ENCODE data around the gene TTC9B. TPM values are rescaled to one million over a fixed set of nuclear protein-coding genes. Genes with fewer than 3 reads are reported as not detected.

The TTC9B gene
- total RNA-seq, 1 donor from 2014 or later = not detected

GRCh38 chr19:40238775-40239174 is 20.6 kb upstream of the TTC9B start:
- no peak overlapping the region for H3K27ac ChIP-seq
- TF ChIP-seq, protein P1, sequence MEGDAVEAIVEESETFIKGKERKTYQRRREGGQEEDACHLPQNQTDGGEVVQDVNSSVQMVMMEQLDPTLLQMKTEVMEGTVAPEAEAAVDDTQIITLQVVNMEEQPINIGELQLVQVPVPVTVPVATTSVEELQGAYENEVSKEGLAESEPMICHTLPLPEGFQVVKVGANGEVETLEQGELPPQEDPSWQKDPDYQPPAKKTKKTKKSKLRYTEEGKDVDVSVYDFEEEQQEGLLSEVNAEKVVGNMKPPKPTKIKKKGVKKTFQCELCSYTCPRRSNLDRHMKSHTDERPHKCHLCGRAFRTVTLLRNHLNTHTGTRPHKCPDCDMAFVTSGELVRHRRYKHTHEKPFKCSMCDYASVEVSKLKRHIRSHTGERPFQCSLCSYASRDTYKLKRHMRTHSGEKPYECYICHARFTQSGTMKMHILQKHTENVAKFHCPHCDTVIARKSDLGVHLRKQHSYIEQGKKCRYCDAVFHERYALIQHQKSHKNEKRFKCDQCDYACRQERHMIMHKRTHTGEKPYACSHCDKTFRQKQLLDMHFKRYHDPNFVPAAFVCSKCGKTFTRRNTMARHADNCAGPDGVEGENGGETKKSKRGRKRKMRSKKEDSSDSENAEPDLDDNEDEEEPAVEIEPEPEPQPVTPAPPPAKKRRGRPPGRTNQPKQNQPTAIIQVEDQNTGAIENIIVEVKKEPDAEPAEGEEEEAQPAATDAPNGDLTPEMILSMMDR (IDR thresholded peaks at IDR 0.05) = no peak
- peaks cover 13% of the 10 kb centered on the region for H3K4me1 ChIP-seq
- no peak overlapping the region for H3K4me3 ChIP-seq
- ATAC-seq (no peak), DNase-seq (no peak)
- H3K9me3 ChIP-seq = no peaks in the 10 kb centered on the region
- intact Hi-C loops (cut with DNase I) = no loop called here
- H3K36me3 ChIP-seq = peaks cover 69% of the 10 kb centered on the region
- no peaks in the 10 kb centered on the region for H3K27me3 ChIP-seq

DNA sequence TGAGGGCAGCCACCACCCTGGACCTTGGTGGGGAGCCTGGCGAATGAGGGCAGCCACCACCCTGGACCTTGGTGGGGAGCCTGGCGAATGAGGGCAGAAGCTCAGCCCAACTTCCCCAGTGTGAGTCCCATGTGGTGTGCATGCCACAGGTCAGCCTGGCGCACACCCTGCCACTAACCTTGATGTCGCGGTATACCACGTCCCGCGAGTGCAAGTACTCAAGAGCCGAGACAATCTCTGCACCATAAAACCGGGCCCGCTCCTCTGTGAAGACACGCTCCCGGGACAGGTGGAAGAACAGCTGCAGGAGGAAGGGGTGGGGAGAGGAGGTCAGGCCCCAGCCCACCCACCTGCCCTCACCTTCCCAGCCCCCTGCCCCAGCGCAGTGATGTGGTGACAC is 19.6 kb upstream of the TTC9B start:
- ATAC-seq = no peak

DNA sequence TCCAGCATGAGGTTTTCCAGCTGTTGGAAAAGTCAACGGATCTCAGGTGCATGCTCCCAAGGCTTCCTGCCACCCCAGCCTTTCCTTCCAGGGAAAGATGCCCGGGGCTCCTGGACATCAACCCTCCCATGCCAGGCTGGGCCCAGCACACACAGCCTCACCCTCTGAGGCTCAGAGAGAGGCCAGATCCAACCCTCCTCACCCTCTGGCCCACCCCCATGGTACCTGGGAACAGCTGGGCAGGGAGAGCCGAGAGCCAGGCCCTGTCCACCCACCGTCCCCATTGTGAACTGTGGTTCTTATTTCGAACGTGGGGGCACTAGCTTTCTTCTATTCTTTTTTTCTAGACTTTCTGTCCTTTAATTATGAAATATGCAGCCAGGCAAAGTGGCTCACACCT is 18.2 kb upstream of the TTC9B start:
- no peak for DNase-seq
- no peaks in the 10 kb centered on the region for H3K9me3 ChIP-seq
- peaks cover 81% of the 10 kb centered on the region for H3K36me3 ChIP-seq
- intact Hi-C loops (cut with DNase I) = no loop called here
- no peak for ATAC-seq
- TF ChIP-seq, protein P1 (IDR thresholded peaks at IDR 0.05) = no peak
- H3K4me1 ChIP-seq = peaks cover 6% of the 10 kb centered on the region
- H3K4me3 ChIP-seq = no peak overlapping the region
- H3K27ac ChIP-seq = no peak overlapping the region
- H3K27me3 ChIP-seq = no peaks in the 10 kb centered on the region

More for the DNA sequence above, 19.6 kb upstream of the TTC9B start:
- peaks cover 7% of the 10 kb centered on the region for H3K4me1 ChIP-seq
- no peaks in the 10 kb centered on the region for H3K27me3 ChIP-seq
- H3K9me3 ChIP-seq = no peaks in the 10 kb centered on the region
- intact Hi-C loops (cut with DNase I) = no loop called here
- no peak overlapping the region for H3K27ac ChIP-seq
- DNase-seq = no peak
- TF ChIP-seq, protein P1 (IDR thresholded peaks at IDR 0.05) = no peak
- H3K4me3 ChIP-seq = no peak overlapping the region
- peaks cover 78% of the 10 kb centered on the region for H3K36me3 ChIP-seq

DNA sequence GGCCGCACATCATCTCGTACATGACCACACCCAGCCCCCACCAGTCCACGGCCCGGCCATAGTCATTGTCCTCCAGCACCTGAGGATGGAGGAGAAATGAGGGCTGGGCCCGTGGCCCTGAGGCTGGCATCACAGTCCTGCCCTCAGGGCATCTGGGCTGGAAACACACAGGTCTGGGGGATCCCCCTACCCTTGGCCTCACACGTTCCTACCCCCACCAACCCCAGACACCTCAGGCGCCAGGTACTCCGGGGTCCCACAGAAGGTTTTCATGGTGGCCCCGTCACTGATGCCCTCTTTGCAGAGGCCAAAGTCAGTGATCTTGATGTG is 17.8 kb upstream of the TTC9B start:
- H3K4me1 ChIP-seq = peaks cover 9% of the 10 kb centered on the region

GRCh38 chr19:40235238-40236025 is 17.2 kb upstream of the TTC9B start:
- no peaks in the 10 kb centered on the region for H3K27me3 ChIP-seq
- ATAC-seq = no peak
- no peaks in the 10 kb centered on the region for H3K9me3 ChIP-seq
- H3K4me3 ChIP-seq = no peak overlapping the region
- DNase-seq = no peak
- H3K27ac ChIP-seq = no peak overlapping the region
- intact Hi-C loops (cut with DNase I) = no loop called here
- TF ChIP-seq, protein P1 (IDR thresholded peaks at IDR 0.05) = no peak
- peaks cover 72% of the 10 kb centered on the region for H3K36me3 ChIP-seq
- peaks cover 9% of the 10 kb centered on the region for H3K4me1 ChIP-seq

More for the DNA sequence above, 17.8 kb upstream of the TTC9B start:
- no peaks in the 10 kb centered on the region for H3K9me3 ChIP-seq
- peak; percentile 53 for DNase-seq
- TF ChIP-seq, protein P1 (IDR thresholded peaks at IDR 0.05) = no peak
- H3K27me3 ChIP-seq = no peaks in the 10 kb centered on the region
- peaks cover 77% of the 10 kb centered on the region for H3K36me3 ChIP-seq
- H3K4me3 ChIP-seq = no peak overlapping the region
- no peak overlapping the region for H3K27ac ChIP-seq
- no peak for ATAC-seq
- intact Hi-C loops (cut with DNase I) = no loop called here

Data from upper lobe of right lung (tissue), 1 donor.